Measurements from ENCODE around the gene TECPR2. TPM values are rescaled to one million over a fixed set of nuclear protein-coding genes. Genes with fewer than 3 reads are reported as not detected.

Gene TECPR2
- total and polyA plus RNA-seq, 4 donors: 5.6 to 30.3 (median 19.5) TPM

- Histone ChIP-seq H3K36me3 (ENCODE audit: control insufficient read depth in 4 of 4, insufficient read depth in 4 of 4, low read length in 4 of 4) (no peaks in the 10 kb centered on the region), H3K4me3 (peak overlapping the region; percentile 82), H3K4me1 (ENCODE audit: control insufficient read depth in 5 of 5, insufficient read depth in 5 of 5, low read length in 5 of 5) (peaks cover 3 to 30% (median 7%) of the 10 kb centered on the region in 5 donors), H3K9ac (ENCODE audit: insufficient read depth in 1 of 2, low read length in 2 of 2) (peak overlapping the region; percentile 90 to 94), H3K9me3 (ENCODE audit: control insufficient read depth in 4 of 4, insufficient read depth in 3 of 4, low read length in 3 of 4) (no peaks in the 10 kb centered on the region), H3K27ac (ENCODE audit: low read depth in 1 of 2, low read length in 1 of 2) (peak overlapping the region; percentile 93 to 97), H3K27me3 (ENCODE audit: control insufficient read depth in 3 of 3, insufficient read depth in 3 of 3, low read length in 2 of 3) (no peaks in the 10 kb centered on the region)
- no peak for ATAC-seq (ENCODE audit: insufficient read depth, low FRiP score)
- WGBS, 2 donors: 5 to 6% methylated on average over 29 to 30 of the region's 30 CpGs
- peak; percentile 46 to 57 (median 56) for DNase-seq
- TF ChIP-seq, protein P1, sequence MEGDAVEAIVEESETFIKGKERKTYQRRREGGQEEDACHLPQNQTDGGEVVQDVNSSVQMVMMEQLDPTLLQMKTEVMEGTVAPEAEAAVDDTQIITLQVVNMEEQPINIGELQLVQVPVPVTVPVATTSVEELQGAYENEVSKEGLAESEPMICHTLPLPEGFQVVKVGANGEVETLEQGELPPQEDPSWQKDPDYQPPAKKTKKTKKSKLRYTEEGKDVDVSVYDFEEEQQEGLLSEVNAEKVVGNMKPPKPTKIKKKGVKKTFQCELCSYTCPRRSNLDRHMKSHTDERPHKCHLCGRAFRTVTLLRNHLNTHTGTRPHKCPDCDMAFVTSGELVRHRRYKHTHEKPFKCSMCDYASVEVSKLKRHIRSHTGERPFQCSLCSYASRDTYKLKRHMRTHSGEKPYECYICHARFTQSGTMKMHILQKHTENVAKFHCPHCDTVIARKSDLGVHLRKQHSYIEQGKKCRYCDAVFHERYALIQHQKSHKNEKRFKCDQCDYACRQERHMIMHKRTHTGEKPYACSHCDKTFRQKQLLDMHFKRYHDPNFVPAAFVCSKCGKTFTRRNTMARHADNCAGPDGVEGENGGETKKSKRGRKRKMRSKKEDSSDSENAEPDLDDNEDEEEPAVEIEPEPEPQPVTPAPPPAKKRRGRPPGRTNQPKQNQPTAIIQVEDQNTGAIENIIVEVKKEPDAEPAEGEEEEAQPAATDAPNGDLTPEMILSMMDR (IDR thresholded peaks at IDR 0.05; ENCODE audit: control extremely low read depth, extremely low read depth): no peak
Measured at GRCh38 chr14:102320033-102320660, 42.6 kb upstream of the TECPR2 start.

DNA sequence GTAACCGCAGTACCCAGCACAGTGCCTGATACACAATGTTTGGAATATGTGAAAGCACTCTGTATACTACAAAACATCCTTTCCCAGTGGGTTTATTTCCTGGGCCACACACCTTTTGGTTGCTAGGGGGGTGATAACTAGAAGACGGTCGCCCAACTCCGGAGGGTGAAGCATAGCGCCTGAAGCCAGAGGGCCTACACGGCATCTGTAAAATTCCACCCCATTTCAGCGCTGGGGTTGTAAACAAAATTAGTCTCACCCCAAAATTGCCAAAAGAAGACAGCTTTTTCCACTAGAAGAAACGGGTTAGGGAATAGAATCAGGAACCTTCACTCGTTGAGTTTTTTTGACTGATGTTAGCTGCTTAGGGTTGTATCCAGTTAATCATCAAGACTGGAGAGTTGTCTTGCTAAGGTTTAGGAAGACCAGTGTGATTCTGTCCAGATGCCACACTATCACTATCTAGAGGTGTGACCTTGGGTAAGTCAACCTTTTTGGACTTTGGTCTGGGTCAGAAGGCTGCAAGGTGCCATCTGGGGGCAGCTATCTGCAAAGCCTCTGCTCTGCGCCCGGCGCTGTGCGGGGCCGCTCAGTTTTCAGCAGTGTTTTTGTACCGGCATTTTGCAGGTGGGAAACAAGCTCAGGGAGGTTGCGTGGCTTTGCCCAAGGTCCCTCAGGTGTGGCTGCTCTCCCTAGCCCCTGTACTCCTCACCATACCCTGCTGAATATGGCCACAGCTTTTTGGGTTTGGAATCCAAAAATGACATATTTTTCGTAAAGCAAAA lies 41.9 kb upstream of the TECPR2 start:
- 94 to 95% methylated on average over 17 of the region's 17 CpGs for WGBS, 2 donors
- Histone ChIP-seq H3K4me3 (peak overlapping the region; percentile 82), H3K27me3 (ENCODE audit: control insufficient read depth in 3 of 3, insufficient read depth in 3 of 3, low read length in 2 of 3) (no peaks in the 10 kb centered on the region), H3K27ac (ENCODE audit: low read depth in 1 of 2, low read length in 1 of 2) (peak overlapping the region; percentile 93 to 97), H3K9me3 (ENCODE audit: control insufficient read depth in 4 of 4, insufficient read depth in 3 of 4, low read length in 3 of 4) (no peaks in the 10 kb centered on the region), H3K36me3 (ENCODE audit: control insufficient read depth in 4 of 4, insufficient read depth in 4 of 4, low read length in 4 of 4) (peaks cover 0 to under 1% (median under 1%) of the 10 kb centered on the region in 4 donors), H3K9ac (ENCODE audit: insufficient read depth in 1 of 2, low read length in 2 of 2) (peak overlapping the region; percentile 90 to 94), H3K4me1 (ENCODE audit: control insufficient read depth in 5 of 5, insufficient read depth in 5 of 5, low read length in 5 of 5) (peaks cover 3 to 29% (median 7%) of the 10 kb centered on the region in 5 donors)
- ATAC-seq (ENCODE audit: insufficient read depth, low FRiP score) (no peak), DNase-seq (no peak)
- TF ChIP-seq, protein P1 (IDR thresholded peaks at IDR 0.05; ENCODE audit: control extremely low read depth, extremely low read depth): no peak

DNA sequence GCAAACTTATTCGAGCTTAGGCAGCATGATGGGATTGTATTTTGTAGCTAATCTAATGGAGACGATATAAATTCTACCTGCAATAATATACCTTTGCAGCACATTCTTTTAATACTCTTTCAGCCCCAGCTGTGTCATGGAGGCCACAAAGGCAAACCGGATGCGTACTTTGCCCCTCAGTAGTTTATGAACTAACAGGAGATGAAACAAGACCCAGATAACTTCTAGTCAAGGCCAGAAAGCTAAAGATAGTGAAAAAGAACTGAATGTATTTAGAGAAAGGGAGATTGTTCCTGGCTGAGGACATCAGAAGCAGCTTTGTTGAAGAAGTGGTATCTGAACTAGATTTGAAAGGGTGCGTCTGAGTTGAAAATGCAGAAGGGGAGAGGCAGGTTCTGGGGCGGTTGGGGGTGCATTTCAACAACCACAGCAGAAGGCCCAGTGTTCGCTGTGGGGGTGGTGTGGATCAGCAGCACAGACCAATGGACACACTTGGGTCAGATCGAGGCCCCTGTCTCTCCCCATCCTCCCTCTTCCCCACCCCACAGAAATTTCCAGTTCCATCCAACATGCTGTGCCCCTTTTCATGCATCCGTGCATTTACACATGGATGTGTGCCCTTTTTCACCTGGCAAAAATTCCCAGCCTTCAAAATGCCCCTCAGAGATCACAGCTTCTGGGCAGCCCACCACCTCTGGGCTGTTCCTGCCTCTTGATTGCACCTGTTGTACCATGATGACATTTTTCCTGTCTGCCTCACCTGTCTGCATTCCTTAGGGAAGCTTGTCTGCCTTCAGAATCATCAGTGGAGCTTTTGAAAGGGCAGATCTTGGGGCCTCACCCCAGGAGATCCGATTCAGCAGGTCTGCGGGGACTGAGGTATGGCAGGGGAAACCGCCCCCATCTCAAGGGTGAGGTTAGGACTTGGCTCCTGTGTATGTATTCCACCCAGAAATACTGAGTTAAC lies 41.0 kb upstream of the TECPR2 start:
- no peaks in the 10 kb centered on the region for H3K9me3 ChIP-seq (ENCODE audit: control insufficient read depth in 4 of 4, insufficient read depth in 3 of 4, low read length in 3 of 4)
- no peak for ATAC-seq (ENCODE audit: insufficient read depth, low FRiP score)
- 93 to 94% methylated on average over 12 of the region's 12 CpGs for WGBS, 2 donors

More for the DNA sequence above, 41.0 kb upstream of the TECPR2 start:
- TF ChIP-seq, protein P1 (IDR thresholded peaks at IDR 0.05; ENCODE audit: control extremely low read depth, extremely low read depth): no peak
- peaks cover 0 to 7% (median 2%) of the 10 kb centered on the region in 4 donors for H3K36me3 ChIP-seq (ENCODE audit: control insufficient read depth in 4 of 4, insufficient read depth in 4 of 4, low read length in 4 of 4)
- no peaks in the 10 kb centered on the region for H3K27me3 ChIP-seq (ENCODE audit: control insufficient read depth in 3 of 3, insufficient read depth in 3 of 3, low read length in 2 of 3)
- H3K27ac ChIP-seq (ENCODE audit: low read depth in 1 of 2, low read length in 1 of 2): no peak overlapping the region
- peaks cover 3 to 22% (median 7%) of the 10 kb centered on the region in 5 donors for H3K4me1 ChIP-seq (ENCODE audit: control insufficient read depth in 5 of 5, insufficient read depth in 5 of 5, low read length in 5 of 5)
- no peak for DNase-seq
- H3K4me3 ChIP-seq: no peak overlapping the region
- no peak overlapping the region for H3K9ac ChIP-seq (ENCODE audit: insufficient read depth in 1 of 2, low read length in 2 of 2)

Measured in lung (tissue), 12 donors.